ENCODE results near the gene SART1. TPM values are rescaled to one million over a fixed set of nuclear protein-coding genes. Genes with fewer than 3 reads are reported as not detected.

The SART1 gene
- total and polyA plus RNA-seq, 12 donors = 16.9 to 351 (median 31.6) TPM

DNA sequence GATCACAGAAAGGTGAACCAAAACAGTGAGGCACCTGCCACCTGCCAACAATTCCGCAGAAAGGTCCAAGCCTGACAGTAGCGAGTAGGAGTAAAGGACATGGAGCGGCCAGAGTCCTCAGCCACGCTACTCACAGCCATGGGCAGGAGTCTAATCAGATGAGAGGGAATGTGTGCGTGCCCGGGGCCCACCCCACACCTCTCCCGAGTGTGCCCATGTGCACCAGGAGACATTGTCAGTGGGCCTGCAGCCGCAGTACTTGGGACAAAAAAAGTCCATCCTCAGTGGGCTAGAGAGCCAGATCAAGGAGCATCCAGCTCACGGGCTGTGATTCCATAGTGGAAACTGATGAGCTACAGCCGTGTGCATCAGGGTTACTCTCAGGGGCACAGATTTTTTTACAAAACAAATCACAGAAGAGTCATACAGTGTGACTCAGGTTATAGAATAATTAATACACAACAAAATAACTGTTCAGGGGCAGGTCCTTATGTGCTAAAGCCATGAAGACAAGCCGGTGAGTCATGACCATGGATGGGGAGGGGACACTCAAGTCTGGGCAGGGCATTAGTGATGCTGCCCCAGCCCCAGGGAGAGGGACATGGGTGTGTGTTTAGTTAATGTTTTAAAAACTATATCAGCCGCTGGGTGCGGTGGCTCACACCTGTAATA lies 12.0 kb downstream of the SART1 start:
- no peak for DNase-seq
- no peak overlapping the region for H3K27ac ChIP-seq
- WGBS, 4 donors = 86 to 93% (median 90%) methylated on average over 13 of the region's 13 CpGs
- H3K27me3 ChIP-seq = no peaks in the 10 kb centered on the region
- TF ChIP-seq, protein P1, sequence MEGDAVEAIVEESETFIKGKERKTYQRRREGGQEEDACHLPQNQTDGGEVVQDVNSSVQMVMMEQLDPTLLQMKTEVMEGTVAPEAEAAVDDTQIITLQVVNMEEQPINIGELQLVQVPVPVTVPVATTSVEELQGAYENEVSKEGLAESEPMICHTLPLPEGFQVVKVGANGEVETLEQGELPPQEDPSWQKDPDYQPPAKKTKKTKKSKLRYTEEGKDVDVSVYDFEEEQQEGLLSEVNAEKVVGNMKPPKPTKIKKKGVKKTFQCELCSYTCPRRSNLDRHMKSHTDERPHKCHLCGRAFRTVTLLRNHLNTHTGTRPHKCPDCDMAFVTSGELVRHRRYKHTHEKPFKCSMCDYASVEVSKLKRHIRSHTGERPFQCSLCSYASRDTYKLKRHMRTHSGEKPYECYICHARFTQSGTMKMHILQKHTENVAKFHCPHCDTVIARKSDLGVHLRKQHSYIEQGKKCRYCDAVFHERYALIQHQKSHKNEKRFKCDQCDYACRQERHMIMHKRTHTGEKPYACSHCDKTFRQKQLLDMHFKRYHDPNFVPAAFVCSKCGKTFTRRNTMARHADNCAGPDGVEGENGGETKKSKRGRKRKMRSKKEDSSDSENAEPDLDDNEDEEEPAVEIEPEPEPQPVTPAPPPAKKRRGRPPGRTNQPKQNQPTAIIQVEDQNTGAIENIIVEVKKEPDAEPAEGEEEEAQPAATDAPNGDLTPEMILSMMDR (IDR thresholded peaks at IDR 0.05) = no peak
- no peak for TF ChIP-seq POLR2A (IDR thresholded peaks at IDR 0.05)
- H3K4me3 ChIP-seq = no peak overlapping the region
- no peaks in the 10 kb centered on the region for H3K9me3 ChIP-seq (replicated peaks in 1 of 3)
- H3K36me3 ChIP-seq (replicated peaks in 1 of 2) = peaks cover 0 to 41% of the 10 kb centered on the region in 2 donors
- H3K4me1 ChIP-seq (replicated peaks in 1 of 2) = no peaks in the 10 kb centered on the region
- intact Hi-C loops (cut with DNase I) = no loop called here

- no peak overlapping the region for H3K27ac ChIP-seq
- H3K4me3 ChIP-seq = no peak overlapping the region
- H3K4me1 ChIP-seq (replicated peaks in 1 of 2) = no peaks in the 10 kb centered on the region
- H3K27me3 ChIP-seq = no peaks in the 10 kb centered on the region
- no peak for TF ChIP-seq POLR2A (IDR thresholded peaks at IDR 0.05)
- TF ChIP-seq, protein P1 (IDR thresholded peaks at IDR 0.05) = no peak
- intact Hi-C loops (cut with DNase I) = no loop called here
- 94 to 96% (median 94%) methylated on average over 9 of the region's 9 CpGs for WGBS, 4 donors
- peaks cover 0 to 38% of the 10 kb centered on the region in 2 donors for H3K36me3 ChIP-seq (replicated peaks in 1 of 2)
- H3K9me3 ChIP-seq (replicated peaks in 1 of 3) = no peaks in the 10 kb centered on the region
- no peak for DNase-seq
Measured at GRCh38 chr11:65975771-65976170, 14.2 kb downstream of the SART1 start.

DNA sequence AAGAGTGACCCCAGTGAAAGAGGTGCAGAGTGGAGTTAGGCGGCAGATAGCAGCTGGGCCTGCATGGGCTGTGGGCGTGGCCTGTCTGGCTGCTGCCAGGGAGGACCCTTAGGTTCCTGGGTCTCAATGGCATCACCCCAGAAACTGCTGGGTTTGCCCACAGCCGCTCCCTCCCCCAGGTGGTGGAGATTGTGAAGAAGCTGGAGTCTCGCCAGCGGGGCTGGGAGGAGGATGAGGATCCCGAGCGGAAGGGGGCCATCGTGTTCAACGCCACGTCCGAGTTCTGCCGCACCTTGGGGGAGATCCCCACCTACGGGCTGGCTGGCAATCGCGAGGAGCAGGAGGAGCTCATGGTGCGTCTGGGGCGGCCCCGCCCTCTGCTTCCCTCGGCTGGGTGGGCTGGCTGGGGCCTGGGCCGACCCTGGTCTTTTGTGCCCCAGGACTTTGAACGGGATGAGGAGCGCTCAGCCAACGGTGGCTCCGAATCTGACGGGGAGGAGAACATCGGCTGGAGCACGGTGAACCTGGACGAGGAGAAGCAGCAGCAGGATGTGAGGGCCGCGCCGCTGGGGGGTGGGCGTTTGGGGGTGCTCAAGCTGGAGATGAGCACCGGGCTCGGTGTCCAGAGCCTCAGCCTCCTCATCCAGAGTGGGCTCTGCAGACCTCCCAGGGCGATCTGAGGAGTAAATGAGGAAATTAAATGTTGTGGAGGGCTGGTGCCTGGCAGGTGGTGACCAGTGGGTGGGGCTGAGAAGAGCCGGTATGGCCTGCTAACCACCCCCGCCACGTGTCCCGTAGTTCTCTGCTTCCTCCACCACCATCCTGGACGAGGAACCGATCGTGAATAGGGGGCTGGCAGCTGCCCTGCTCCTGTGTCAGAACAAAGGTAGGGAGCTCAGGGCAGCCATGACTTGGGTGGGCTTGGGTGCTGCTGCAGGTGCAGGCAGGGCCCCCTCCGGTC lies 15.0 kb downstream of the SART1 start:
- no peaks in the 10 kb centered on the region for H3K4me1 ChIP-seq (replicated peaks in 1 of 2)
- 85 to 90% (median 86%) methylated on average over 23 to 43 of the region's 43 CpGs for WGBS, 4 donors
- H3K4me3 ChIP-seq = no peak overlapping the region
- no peaks in the 10 kb centered on the region for H3K27me3 ChIP-seq
- TF ChIP-seq, protein P1 (IDR thresholded peaks at IDR 0.05) = no peak
- TF ChIP-seq POLR2A (IDR thresholded peaks at IDR 0.05) = no peak
- no peaks in the 10 kb centered on the region for H3K9me3 ChIP-seq (replicated peaks in 1 of 3)
- intact Hi-C loops (cut with DNase I) = no loop called here
- DNase-seq = no peak
- H3K27ac ChIP-seq = no peak overlapping the region
- peaks cover 0 to 38% of the 10 kb centered on the region in 2 donors for H3K36me3 ChIP-seq (replicated peaks in 1 of 2)

DNA sequence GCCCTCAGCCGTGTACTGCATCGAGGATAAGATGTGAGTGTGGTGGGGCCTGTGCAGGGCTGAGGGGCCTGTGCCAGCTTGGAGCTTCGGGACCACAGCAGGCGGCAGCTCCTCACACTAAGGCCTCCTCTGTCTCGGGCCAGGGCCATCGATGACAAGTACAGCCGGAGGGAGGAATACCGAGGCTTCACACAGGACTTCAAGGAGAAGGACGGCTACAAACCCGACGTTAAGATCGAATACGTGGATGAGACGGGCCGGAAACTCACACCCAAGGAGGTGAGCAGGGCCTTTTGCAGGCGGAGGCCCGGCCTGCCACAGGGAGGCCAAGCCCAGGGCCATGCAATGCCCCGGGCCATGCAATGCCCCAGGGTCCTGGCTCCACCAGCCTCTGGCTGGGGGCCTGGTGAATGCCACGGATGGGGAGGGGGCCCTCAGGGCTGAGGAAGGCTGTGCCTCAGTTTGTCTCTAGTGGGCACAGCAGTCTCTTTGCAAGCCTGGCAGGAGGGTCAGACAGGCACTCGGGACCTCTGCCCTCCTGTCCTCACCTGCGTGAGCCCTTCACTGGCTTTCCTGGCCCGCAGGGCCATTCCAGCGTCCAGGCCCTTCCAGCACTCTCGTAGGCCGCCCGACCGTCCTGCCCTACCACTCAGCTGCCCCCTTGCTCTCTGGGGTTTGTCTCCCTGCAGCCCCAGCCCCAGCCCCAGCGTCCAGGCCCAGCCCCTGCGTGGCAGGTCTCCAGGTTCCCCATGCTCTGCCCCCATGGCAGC lies 16.3 kb downstream of the SART1 start:
- Histone ChIP-seq H3K27ac (no peak overlapping the region), H3K9me3 (replicated peaks in 1 of 3) (no peaks in the 10 kb centered on the region), H3K4me1 (replicated peaks in 1 of 2) (no peaks in the 10 kb centered on the region), H3K36me3 (replicated peaks in 1 of 2) (peaks cover 0 to 38% of the 10 kb centered on the region in 2 donors), H3K4me3 (no peak overlapping the region), H3K27me3 (no peaks in the 10 kb centered on the region)
- TF ChIP-seq, protein P1 (IDR thresholded peaks at IDR 0.05) = no peak
- TF ChIP-seq POLR2A (IDR thresholded peaks at IDR 0.05) = no peak
- WGBS, 4 donors = 83 to 90% (median 87%) methylated on average over 23 to 29 of the region's 29 CpGs
- DNase-seq = no peak
- intact Hi-C loops (cut with DNase I) = no loop called here

All from adrenal gland (tissue), 12 donors.